RWPE2 (cell line): Measurements from ENCODE around the gene SMTN.

ENCODE experiments used
- ATAC-seq: fragments of 200-7000 bp; cut with Tn5 transposase; 3 replicates; pipeline ENCODE4 v1.9.1; 2021; ENCODE audit warnings: low read depth
- DNase-seq: peaks from one replicate; pipeline ENCODE4 v3.0.0-alpha.2; 2020; ENCODE audit warnings: low spot score
- H3K27ac ChIP-seq: fragments of 450-650 bp; 2 replicates; pipeline ENCODE4 v1.5.1; 2017; ENCODE audit warnings: mild to moderate bottlenecking; ENCODE audit not compliant: poor library complexity, severe bottlenecking
- H3K27me3 ChIP-seq: fragments of 250-450 bp; sonication (Bioruptor Pico); 2 replicates; pipeline ENCODE4 v1.5.1; 2021; ENCODE audit warnings: mild to moderate bottlenecking, moderate library complexity; ENCODE audit not compliant: insufficient read depth, poor library complexity, severe bottlenecking
- H3K36me3 ChIP-seq: fragments of 250-450 bp; sonication (Bioruptor Pico); 2 replicates; pipeline ENCODE4 v1.5.1; 2020; ENCODE audit warnings: low read depth, mild to moderate bottlenecking, moderate library complexity
- H3K4me1 ChIP-seq: fragments of 250-450 bp; sonication (Bioruptor Pico); 2 replicates; pipeline ENCODE4 v1.5.1; 2021; ENCODE audit warnings: mild to moderate bottlenecking, moderate library complexity; ENCODE audit not compliant: insufficient read depth, poor library complexity, severe bottlenecking
- H3K4me3 ChIP-seq: fragments of 250-450 bp; sonication (Bioruptor Pico); 2 replicates; pipeline ENCODE4 v1.5.1; 2021; ENCODE audit warnings: mild to moderate bottlenecking, moderate library complexity; ENCODE audit not compliant: severe bottlenecking
- H3K9me3 ChIP-seq: fragments of 250-450 bp; sonication (Bioruptor Pico); 2 replicates; pipeline ENCODE4 v1.5.1; 2021; ENCODE audit warnings: mild to moderate bottlenecking, moderate library complexity; ENCODE audit not compliant: severe bottlenecking
- TF ChIP-seq, protein P1 (sequence below): fragments of 450-650 bp; IDR thresholded peaks from one replicate; pipeline ENCODE4 v1.5.1; 2017; ENCODE audit warnings: mild to moderate bottlenecking, moderate library complexity; ENCODE audit not compliant: poor library complexity, severe bottlenecking

The SMTN gene

GRCh38 chr22:31136711-31137110 lies 55.6 kb downstream of the SMTN start:
- Histone ChIP-seq H3K27ac (no peak overlapping the region), H3K36me3 (no peaks in the 10 kb centered on the region), H3K27me3 (no peaks in the 10 kb centered on the region), H3K9me3 (no peaks in the 10 kb centered on the region), H3K4me3 (no peak overlapping the region), H3K4me1 (no peaks in the 10 kb centered on the region)
- TF ChIP-seq, protein P1, sequence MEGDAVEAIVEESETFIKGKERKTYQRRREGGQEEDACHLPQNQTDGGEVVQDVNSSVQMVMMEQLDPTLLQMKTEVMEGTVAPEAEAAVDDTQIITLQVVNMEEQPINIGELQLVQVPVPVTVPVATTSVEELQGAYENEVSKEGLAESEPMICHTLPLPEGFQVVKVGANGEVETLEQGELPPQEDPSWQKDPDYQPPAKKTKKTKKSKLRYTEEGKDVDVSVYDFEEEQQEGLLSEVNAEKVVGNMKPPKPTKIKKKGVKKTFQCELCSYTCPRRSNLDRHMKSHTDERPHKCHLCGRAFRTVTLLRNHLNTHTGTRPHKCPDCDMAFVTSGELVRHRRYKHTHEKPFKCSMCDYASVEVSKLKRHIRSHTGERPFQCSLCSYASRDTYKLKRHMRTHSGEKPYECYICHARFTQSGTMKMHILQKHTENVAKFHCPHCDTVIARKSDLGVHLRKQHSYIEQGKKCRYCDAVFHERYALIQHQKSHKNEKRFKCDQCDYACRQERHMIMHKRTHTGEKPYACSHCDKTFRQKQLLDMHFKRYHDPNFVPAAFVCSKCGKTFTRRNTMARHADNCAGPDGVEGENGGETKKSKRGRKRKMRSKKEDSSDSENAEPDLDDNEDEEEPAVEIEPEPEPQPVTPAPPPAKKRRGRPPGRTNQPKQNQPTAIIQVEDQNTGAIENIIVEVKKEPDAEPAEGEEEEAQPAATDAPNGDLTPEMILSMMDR: no peak
- ATAC-seq (no peak), DNase-seq (no peak)

- H3K36me3 ChIP-seq: no peaks in the 10 kb centered on the region
- ATAC-seq (no peak), DNase-seq (no peak)
- no peaks in the 10 kb centered on the region for H3K4me1 ChIP-seq
- no peaks in the 10 kb centered on the region for H3K27me3 ChIP-seq
- no peak overlapping the region for H3K4me3 ChIP-seq
- H3K9me3 ChIP-seq: no peaks in the 10 kb centered on the region
- no peak overlapping the region for H3K27ac ChIP-seq
- TF ChIP-seq, protein P1: no peak
Observed at GRCh38 chr22:31137721-31138120, 56.6 kb downstream of the SMTN start.

DNA sequence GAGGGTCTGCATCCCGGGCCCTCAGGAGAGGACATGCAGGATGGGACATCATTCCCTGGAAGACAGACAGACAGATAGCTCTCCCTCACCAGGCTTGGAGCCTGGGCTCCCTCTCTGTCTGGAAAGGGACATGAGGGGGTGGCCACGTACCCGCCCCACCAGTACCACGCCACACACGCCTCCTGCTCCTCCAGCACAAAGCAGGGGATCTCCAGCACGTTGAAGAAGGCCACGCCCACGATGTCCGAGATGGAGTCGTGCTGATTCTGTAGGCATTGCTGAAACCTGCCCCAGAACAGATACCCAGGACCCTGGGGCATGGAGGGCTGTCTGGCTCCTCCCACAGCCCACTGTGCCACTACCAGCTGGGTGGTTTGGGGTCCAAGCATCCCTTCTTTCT lies 57.0 kb downstream of the SMTN start:
- TF ChIP-seq, protein P1: no peak
- no peaks in the 10 kb centered on the region for H3K9me3 ChIP-seq
- DNase-seq (no peak), ATAC-seq (no peak)
- H3K27ac ChIP-seq: no peak overlapping the region
- H3K27me3 ChIP-seq: no peaks in the 10 kb centered on the region
- no peak overlapping the region for H3K4me3 ChIP-seq
- no peaks in the 10 kb centered on the region for H3K36me3 ChIP-seq
- no peaks in the 10 kb centered on the region for H3K4me1 ChIP-seq

DNA sequence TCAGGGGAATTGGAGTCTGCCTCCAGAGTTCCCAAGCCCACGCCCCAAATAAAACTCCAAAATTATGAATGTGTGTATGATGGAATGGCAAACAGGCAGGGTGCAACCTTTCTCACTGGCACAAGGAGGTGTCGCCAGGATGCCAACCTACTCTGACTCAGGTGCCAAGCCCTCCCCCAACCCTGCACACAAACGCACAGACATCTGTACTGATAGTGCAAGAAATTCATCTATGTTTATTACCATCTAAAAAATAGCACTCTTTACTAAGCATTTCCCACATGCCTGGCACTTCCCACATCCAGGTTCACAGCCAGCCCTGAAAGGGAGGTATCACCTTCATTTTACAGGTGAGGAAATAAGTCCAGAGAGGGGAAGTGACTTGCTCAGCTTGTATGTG lies 57.9 kb downstream of the SMTN start:
- Histone ChIP-seq H3K4me1 (no peaks in the 10 kb centered on the region), H3K4me3 (no peak overlapping the region), H3K9me3 (no peaks in the 10 kb centered on the region), H3K36me3 (no peaks in the 10 kb centered on the region), H3K27me3 (no peaks in the 10 kb centered on the region), H3K27ac (no peak overlapping the region)
- no peak for ATAC-seq
- no peak for DNase-seq
- TF ChIP-seq, protein P1: no peak

GRCh38 chr22:31139866-31140716 lies 59.0 kb downstream of the SMTN start, which contains the start of gene PLA2G3:
Gene PLA2G3, minus strand, starts transcription at chr22:31140508. Its CDS starts 154 bp downstream, at chr22:31140354.
- TF ChIP-seq, protein P1: no peak
- DNase-seq: no peak
- H3K9me3 ChIP-seq: no peaks in the 10 kb centered on the region
- H3K36me3 ChIP-seq: no peaks in the 10 kb centered on the region
- H3K4me1 ChIP-seq: no peaks in the 10 kb centered on the region
- H3K4me3 ChIP-seq: no peak within 1 kb of the TSS
- H3K27ac ChIP-seq: no peak within 1 kb of the TSS
- no peaks in the 10 kb centered on the region for H3K27me3 ChIP-seq
- ATAC-seq: 0 out of 3 replicates have a peak, but pooled peaks have one; percentile 13
